ENCODE measurements around the gene GRM2.

- no peak for TF ChIP-seq POLR2A (IDR thresholded peaks at IDR 0.05)
- TF ChIP-seq, protein P1, sequence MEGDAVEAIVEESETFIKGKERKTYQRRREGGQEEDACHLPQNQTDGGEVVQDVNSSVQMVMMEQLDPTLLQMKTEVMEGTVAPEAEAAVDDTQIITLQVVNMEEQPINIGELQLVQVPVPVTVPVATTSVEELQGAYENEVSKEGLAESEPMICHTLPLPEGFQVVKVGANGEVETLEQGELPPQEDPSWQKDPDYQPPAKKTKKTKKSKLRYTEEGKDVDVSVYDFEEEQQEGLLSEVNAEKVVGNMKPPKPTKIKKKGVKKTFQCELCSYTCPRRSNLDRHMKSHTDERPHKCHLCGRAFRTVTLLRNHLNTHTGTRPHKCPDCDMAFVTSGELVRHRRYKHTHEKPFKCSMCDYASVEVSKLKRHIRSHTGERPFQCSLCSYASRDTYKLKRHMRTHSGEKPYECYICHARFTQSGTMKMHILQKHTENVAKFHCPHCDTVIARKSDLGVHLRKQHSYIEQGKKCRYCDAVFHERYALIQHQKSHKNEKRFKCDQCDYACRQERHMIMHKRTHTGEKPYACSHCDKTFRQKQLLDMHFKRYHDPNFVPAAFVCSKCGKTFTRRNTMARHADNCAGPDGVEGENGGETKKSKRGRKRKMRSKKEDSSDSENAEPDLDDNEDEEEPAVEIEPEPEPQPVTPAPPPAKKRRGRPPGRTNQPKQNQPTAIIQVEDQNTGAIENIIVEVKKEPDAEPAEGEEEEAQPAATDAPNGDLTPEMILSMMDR (IDR thresholded peaks at IDR 0.05) = no peak
Observed at GRCh38 chr3:51679777-51680176, 27.1 kb upstream of the GRM2 start.

Measured in body of pancreas (tissue), 4 donors.